Measurements from ENCODE around the gene MYO9B. TPM values are rescaled to one million over a fixed set of nuclear protein-coding genes. Genes with fewer than 3 reads are reported as not detected.
"Not testable (repeated sequence)": the region's sequence is repeated elsewhere in the genome, so short reads cannot be mapped to it uniquely, and the experiment has no call there.

Gene MYO9B
- total RNA-seq, 2 donors from 2014 or later, result 229 to 257 TPM

- Histone ChIP-seq H3K27me3 (replicated peaks; ENCODE audit: insufficient read depth) (no peaks in the 10 kb centered on the region), H3K36me3 (no peaks in the 10 kb centered on the region), H3K9me3 (no peaks in the 10 kb centered on the region), H3K4me3 (no peak overlapping the region), H3K4me1 (ENCODE audit: control insufficient read depth in 1 of 2, low read depth in 2 of 2) (peaks cover 34 to 77% of the 10 kb centered on the region in 2 donors), H3K27ac (peak overlapping the region; percentile 94 to 99)
- no peak for DNase-seq (ENCODE audit: low spot score)
- ATAC-seq (ENCODE audit: insufficient number of reproducible peaks, low FRiP score, low read depth), result no peak
- TF ChIP-seq CTCF (IDR thresholded peaks at IDR 0.05), result no peak
Measured at GRCh38 chr19:17136617-17137016, 61.0 kb downstream of the MYO9B start.

DNA sequence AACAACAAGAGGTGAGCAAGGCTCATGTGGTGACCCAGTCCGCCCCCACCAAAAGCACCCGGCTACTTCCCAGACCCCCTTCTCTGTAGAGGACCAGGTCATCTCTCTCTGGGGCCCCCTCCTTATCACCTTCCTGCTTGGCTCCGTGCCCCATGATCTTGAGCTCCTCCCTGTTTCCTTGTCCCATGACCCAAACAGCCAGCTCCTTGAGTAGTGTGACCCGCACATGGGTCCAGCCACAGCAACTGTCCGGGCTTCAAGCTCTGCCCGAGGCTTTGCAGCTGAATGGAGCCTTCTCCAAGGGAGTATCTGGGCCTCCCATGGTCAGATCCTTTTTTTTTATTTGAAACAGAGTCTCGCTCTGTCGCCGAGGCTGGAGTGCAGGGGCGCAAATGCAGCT lies 61.8 kb downstream of the MYO9B start:
- Histone ChIP-seq H3K9me3 (no peaks in the 10 kb centered on the region), H3K27me3 (replicated peaks; ENCODE audit: insufficient read depth) (no peaks in the 10 kb centered on the region), H3K27ac (peak overlapping the region; percentile 94 to 99), H3K36me3 (no peaks in the 10 kb centered on the region), H3K4me1 (ENCODE audit: control insufficient read depth in 1 of 2, low read depth in 2 of 2) (peaks cover 34 to 82% of the 10 kb centered on the region in 2 donors), H3K4me3 (no peak overlapping the region)
- DNase-seq (ENCODE audit: low spot score), result no peak
- TF ChIP-seq CTCF (IDR thresholded peaks at IDR 0.05), result no peak
- no peak for ATAC-seq (ENCODE audit: insufficient number of reproducible peaks, low FRiP score, low read depth)

- not testable (repeated sequence) for ATAC-seq (ENCODE audit: insufficient number of reproducible peaks, low FRiP score, low read depth); DNase-seq (ENCODE audit: low spot score); H3K27me3 ChIP-seq (replicated peaks; ENCODE audit: insufficient read depth); H3K36me3 ChIP-seq; H3K9me3 ChIP-seq; H3K4me3 ChIP-seq
- Histone ChIP-seq H3K4me1 (ENCODE audit: control insufficient read depth in 1 of 2, low read depth in 2 of 2) (peaks cover 34 to 90% of the 10 kb centered on the region in 2 donors), H3K27ac (peak overlapping the region; percentile 70 to 99)
Measured at GRCh38 chr19:17138052-17138846, 62.7 kb downstream of the MYO9B start.

GRCh38 chr19:17138937-17139598 lies 63.5 kb downstream of the MYO9B start:
- no peaks in the 10 kb centered on the region for H3K36me3 ChIP-seq
- DNase-seq (ENCODE audit: low spot score), result peak; percentile 29
- H3K4me1 ChIP-seq (ENCODE audit: control insufficient read depth in 1 of 2, low read depth in 2 of 2), result peaks cover 31 to 94% of the 10 kb centered on the region in 2 donors
- no peaks in the 10 kb centered on the region for H3K27me3 ChIP-seq (replicated peaks; ENCODE audit: insufficient read depth)
- H3K9me3 ChIP-seq, result no peaks in the 10 kb centered on the region
- no peak for ATAC-seq (ENCODE audit: insufficient number of reproducible peaks, low FRiP score, low read depth)
- no peak for TF ChIP-seq CTCF (IDR thresholded peaks at IDR 0.05)
- H3K27ac ChIP-seq, result peak overlapping the region; percentile 70 to 99
- H3K4me3 ChIP-seq, result no peak overlapping the region

DNA sequence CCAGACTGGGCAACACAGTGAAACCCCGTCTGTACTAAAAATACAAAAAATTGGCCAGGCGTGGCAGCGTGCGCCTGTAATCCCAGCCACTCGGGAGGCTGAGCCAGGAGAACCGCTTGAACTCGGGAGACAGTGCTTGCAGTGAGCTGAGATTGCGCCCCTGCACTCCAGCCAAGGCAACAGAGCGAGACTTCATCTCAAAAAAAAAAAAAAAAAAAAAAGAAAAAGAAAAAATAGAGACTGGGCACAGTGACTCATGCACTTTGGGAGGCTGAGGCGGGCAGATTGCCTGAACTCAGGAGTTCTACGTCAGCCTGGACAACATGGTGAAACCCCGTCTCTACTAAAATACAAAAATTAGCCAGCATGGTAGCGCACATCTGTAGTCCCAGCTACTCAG lies 69.2 kb downstream of the MYO9B start:
- H3K27me3 ChIP-seq (replicated peaks; ENCODE audit: insufficient read depth); H3K9me3 ChIP-seq; H3K36me3 ChIP-seq; H3K4me3 ChIP-seq: not testable (repeated sequence)
- Histone ChIP-seq H3K27ac (peak overlapping the region; percentile 85 to 99), H3K4me1 (ENCODE audit: control insufficient read depth in 1 of 2, low read depth in 2 of 2) (peaks cover 4 to 51% of the 10 kb centered on the region in 2 donors)
- peak; percentile 72 for ATAC-seq (ENCODE audit: insufficient number of reproducible peaks, low FRiP score, low read depth)
- peak; percentile 52 for DNase-seq (ENCODE audit: low spot score)

Data from thoracic aorta (tissue), 2 donors.